ENCODE results near the gene HOXA3.

The HOXA3 gene

GRCh38 chr7:27189295-27189996, 37.1 kb upstream of the HOXA3 start:
- DNase-seq: no peak

GRCh38 chr7:27188386-27189294, 36.3 kb upstream of the HOXA3 start:
- DNase-seq: peak; percentile 54

- DNase-seq: no peak
Measured at GRCh38 chr7:27187475-27188385, 35.3 kb upstream of the HOXA3 start.

- no peak for DNase-seq
Measured at GRCh38 chr7:27186668-27187474, 34.5 kb upstream of the HOXA3 start.

- DNase-seq: no peak
Measured at GRCh38 chr7:27185854-27186667, 33.7 kb upstream of the HOXA3 start.

GRCh38 chr7:27185013-27185853, 32.9 kb upstream of the HOXA3 start, which contains the start of gene HOXA11:
HOXA11 (minus strand) TSS chr7:27185232; CDS start chr7:27185144, 88 bp downstream.
- DNase-seq: no peak

- no peak for DNase-seq
Measured at GRCh38 chr7:27184337-27185012, 32.1 kb upstream of the HOXA3 start.

- no peak for DNase-seq
Measured at GRCh38 chr7:27183682-27184336, 31.4 kb upstream of the HOXA3 start.

GRCh38 chr7:27182861-27183681, 30.7 kb upstream of the HOXA3 start:
- DNase-seq: no peak

GRCh38 chr7:27182285-27182841, 30.0 kb upstream of the HOXA3 start:
- DNase-seq: no peak

- DNase-seq: no peak
Measured at GRCh38 chr7:27181795-27182275, 29.5 kb upstream of the HOXA3 start.

- DNase-seq: no peak
Measured at GRCh38 chr7:27180431-27181420, 28.3 kb upstream of the HOXA3 start.

- peak; percentile 50 for DNase-seq
Measured at GRCh38 chr7:27179503-27180430, 27.4 kb upstream of the HOXA3 start.

- no peak for DNase-seq
Measured at GRCh38 chr7:27179030-27179429, 26.6 kb upstream of the HOXA3 start.

- DNase-seq: no peak
Measured at GRCh38 chr7:27178366-27178765, 26.0 kb upstream of the HOXA3 start.
